Ishikawa (cell line): Measurements from ENCODE around the gene RASL10B.

Experiments
- CEBPB ChIP-seq: IDR thresholded peaks from 2 replicates; pipeline ENCODE4 v1.6.1; 2012
- CREB1 ChIP-seq: IDR thresholded peaks from 2 replicates; pipeline ENCODE4 v1.6.1; 2012; ENCODE audit warnings: low read depth
- EGR1 ChIP-seq: IDR thresholded peaks from 2 replicates; pipeline ENCODE4 v1.6.1; 2012
- EP300 ChIP-seq: IDR thresholded peaks from 2 replicates; pipeline ENCODE4 v1.6.1; 2012; ENCODE audit warnings: borderline replicate concordance
- FOXM1 ChIP-seq: IDR thresholded peaks from 2 replicates; pipeline ENCODE4 v1.6.1; 2012; ENCODE audit warnings: low read depth, borderline replicate concordance
- MAX ChIP-seq: IDR thresholded peaks from 2 replicates; pipeline ENCODE4 v1.6.1; 2012
- NFIC ChIP-seq: IDR thresholded peaks from 2 replicates; pipeline ENCODE4 v1.6.1; 2012
- RAD21 ChIP-seq: IDR thresholded peaks from 2 replicates; pipeline ENCODE4 v1.6.1; 2012; ENCODE audit warnings: low read depth
- REST ChIP-seq: IDR thresholded peaks from 2 replicates; pipeline ENCODE4 v1.6.1; 2012; ENCODE audit warnings: low read depth, mild to moderate bottlenecking
- TAF1 ChIP-seq: IDR thresholded peaks from 2 replicates; pipeline ENCODE4 v1.6.1; 2012; ENCODE audit warnings: low read depth, mild to moderate bottlenecking
- TCF12 ChIP-seq: IDR thresholded peaks from 2 replicates; pipeline ENCODE4 v1.6.1; 2012; ENCODE audit warnings: low read depth
- TEAD4 ChIP-seq: IDR thresholded peaks from 2 replicates; pipeline ENCODE4 v1.6.1; 2012
- USF1 ChIP-seq: IDR thresholded peaks from 2 replicates; pipeline ENCODE4 v1.6.1; 2012
- YY1 ChIP-seq: IDR thresholded peaks from 2 replicates; pipeline ENCODE4 v1.6.1; 2012; ENCODE audit warnings: low read depth
- ZBTB7A ChIP-seq: IDR thresholded peaks from 2 replicates; pipeline ENCODE4 v1.6.1; 2012; ENCODE audit warnings: low read depth

Gene RASL10B

GRCh38 chr17:35716897-35717465, 14.5 kb upstream of the RASL10B start:
- no peak for TF ChIP-seq EGR1
- TF ChIP-seq RAD21: no peak
- TF ChIP-seq TEAD4: no peak
- TF ChIP-seq MAX: no peak
- TF ChIP-seq ZBTB7A: no peak
- TF ChIP-seq CREB1: no peak
- TF ChIP-seq CEBPB: no peak
- TF ChIP-seq TCF12: no peak
- no peak for TF ChIP-seq YY1
- TF ChIP-seq NFIC: no peak

- TF ChIP-seq CEBPB: no peak
- no peak for TF ChIP-seq NFIC
- no peak for TF ChIP-seq RAD21
- no peak for TF ChIP-seq USF1
- no peak for TF ChIP-seq ZBTB7A
- no peak for TF ChIP-seq TAF1
- no peak for TF ChIP-seq CREB1
- no peak for TF ChIP-seq YY1
- no peak for TF ChIP-seq TCF12
- no peak for TF ChIP-seq MAX
- TF ChIP-seq EGR1: no peak
- TF ChIP-seq FOXM1: no peak
- TF ChIP-seq REST: no peak
- TF ChIP-seq TEAD4: no peak
- TF ChIP-seq EP300: no peak
Measured at GRCh38 chr17:35717475-35717874, 14.0 kb upstream of the RASL10B start.

GRCh38 chr17:35723735-35724134, 7.7 kb upstream of the RASL10B start:
- TF ChIP-seq CEBPB (no peak), TEAD4 (no peak), YY1 (no peak), FOXM1 (no peak), CREB1 (no peak), USF1 (no peak), TCF12 (no peak), TAF1 (no peak), NFIC (no peak), RAD21 (no peak)

GRCh38 chr17:35725058-35725457, 6.4 kb upstream of the RASL10B start:
- TF ChIP-seq RAD21 (no peak), ZBTB7A (no peak), FOXM1 (no peak), YY1 (no peak), CEBPB (no peak), TAF1 (no peak), EGR1 (no peak), REST (no peak)

GRCh38 chr17:35725802-35726126, 5.7 kb upstream of the RASL10B start:
- TF ChIP-seq ZBTB7A: no peak
- no peak for TF ChIP-seq REST
- no peak for TF ChIP-seq RAD21
- no peak for TF ChIP-seq MAX
- no peak for TF ChIP-seq CREB1
- no peak for TF ChIP-seq EGR1
- TF ChIP-seq CEBPB: no peak
- TF ChIP-seq FOXM1: no peak
- TF ChIP-seq TCF12: no peak
- no peak for TF ChIP-seq YY1
- no peak for TF ChIP-seq TEAD4
- no peak for TF ChIP-seq NFIC
- no peak for TF ChIP-seq EP300
- no peak for TF ChIP-seq USF1
- TF ChIP-seq TAF1: no peak
